Ishikawa (cell line): Measurements from ENCODE around the gene KRTAP9-4.

Source experiments
- CEBPB ChIP-seq: IDR thresholded peaks from 2 replicates; pipeline ENCODE4 v1.6.1; 2012
- EGR1 ChIP-seq: IDR thresholded peaks from 2 replicates; pipeline ENCODE4 v1.6.1; 2012
- EP300 ChIP-seq: IDR thresholded peaks from 2 replicates; pipeline ENCODE4 v1.6.1; 2012; ENCODE audit warnings: borderline replicate concordance
- REST ChIP-seq: IDR thresholded peaks from 2 replicates; pipeline ENCODE4 v1.6.1; 2012; ENCODE audit warnings: low read depth, mild to moderate bottlenecking
- TAF1 ChIP-seq: IDR thresholded peaks from 2 replicates; pipeline ENCODE4 v1.6.1; 2012; ENCODE audit warnings: low read depth, mild to moderate bottlenecking
- ZBTB7A ChIP-seq: IDR thresholded peaks from 2 replicates; pipeline ENCODE4 v1.6.1; 2012; ENCODE audit warnings: low read depth

- TF ChIP-seq EGR1 (no peak), ZBTB7A (no peak), TAF1 (no peak), CEBPB (no peak), EP300 (no peak), REST (no peak)
Observed at GRCh38 chr17:41230094-41230493, 19.4 kb upstream of the KRTAP9-4 start.
